DND-41 (cell line): ENCODE measurements around the gene ALDH18A1.

Experiments
- ATAC-seq: fragments of 200-7000 bp; cut with Tn5 transposase; 3 replicates; pipeline ENCODE4 v1.9.1; 2021; ENCODE audit warnings: low read depth; ENCODE audit not compliant: insufficient read depth
- DNase-seq: peaks from one replicate; pipeline ENCODE4 v3.0.0-alpha.2; 2020
- H2AFZ ChIP-seq: 2 replicates; pipeline ENCODE4 v1.6.0; 2012; ENCODE audit warnings: low read depth, low read length
- H3K27ac ChIP-seq: 2 replicates; pipeline ENCODE4 v1.5.1; 2012; ENCODE audit warnings: low read length, inconsistent platforms
- H3K27me3 ChIP-seq: fragments of 200-600 bp; sonication (generic); 2 replicates; pipeline ENCODE4 v1.6.0; 2012; ENCODE audit warnings: low read length, mild to moderate bottlenecking, inconsistent platforms; ENCODE audit not compliant: insufficient read depth, poor library complexity
- H3K36me3 ChIP-seq: 2 replicates; pipeline ENCODE4 v1.5.1; 2012; ENCODE audit warnings: low read length, inconsistent platforms; ENCODE audit not compliant: insufficient read depth
- H3K4me1 ChIP-seq: 2 replicates; pipeline ENCODE4 v1.5.1; 2012; ENCODE audit warnings: mild to moderate bottlenecking, low read length; ENCODE audit not compliant: insufficient read depth
- H3K4me2 ChIP-seq: 2 replicates; pipeline ENCODE4 v1.6.0; 2012; ENCODE audit warnings: mild to moderate bottlenecking, moderate library complexity, low read length, inconsistent platforms; ENCODE audit not compliant: insufficient read depth
- H3K4me3 ChIP-seq, 2 experiments: fragments of 200-600 bp in 1 of 2; shearing (Covaris generic) in 1 of 2; 2 replicates each; pipeline ENCODE4 v1.5.1; 2012 to 2016; ENCODE audit warnings: inconsistent platforms in 2 of 2, low read length in 2 of 2, mild to moderate bottlenecking in 2 of 2, low read depth in 1 of 2, moderate library complexity in 1 of 2
- H3K79me2 ChIP-seq: 2 replicates; pipeline ENCODE4 v1.6.0; 2012; ENCODE audit warnings: low read length, inconsistent platforms; ENCODE audit not compliant: insufficient read depth
- H3K9ac ChIP-seq: 2 replicates; pipeline ENCODE4 v1.6.0; 2012; ENCODE audit warnings: low read depth, mild to moderate bottlenecking, inconsistent platforms, low read length, moderate library complexity
- H3K9me3 ChIP-seq: 2 replicates; pipeline ENCODE4 v1.5.1; 2012; ENCODE audit warnings: low read length, moderate library complexity, mild to moderate bottlenecking, inconsistent platforms; ENCODE audit not compliant: insufficient read depth, severe bottlenecking
- H4K20me1 ChIP-seq: 2 replicates; pipeline ENCODE4 v1.6.0; 2012; ENCODE audit warnings: low read length; ENCODE audit not compliant: insufficient read depth
- CTCF ChIP-seq: IDR thresholded peaks from 2 replicates; pipeline ENCODE4 v1.5.1; 2012; ENCODE audit warnings: borderline replicate concordance, low read length, moderate library complexity, mild to moderate bottlenecking; ENCODE audit not compliant: poor library complexity, severe bottlenecking; ENCODE audit errors: extremely low read depth
- EZH2 ChIP-seq: IDR thresholded peaks from 3 replicates; pipeline ENCODE4 v1.6.1; 2012; ENCODE audit warnings: borderline replicate concordance, low read depth, mild to moderate bottlenecking, moderate library complexity, low read length, inconsistent platforms; ENCODE audit not compliant: severe bottlenecking

ALDH18A1 gene

GRCh38 chr10:95572131-95572820, 84.2 kb downstream of the ALDH18A1 start:
- Histone ChIP-seq H3K27me3 (peaks cover 23% of the 10 kb centered on the region), H3K4me1 (no peaks in the 10 kb centered on the region)
- no peak for ATAC-seq

GRCh38 chr10:95571390-95571789, 85.1 kb downstream of the ALDH18A1 start:
- Histone ChIP-seq H3K9me3 (no peaks in the 10 kb centered on the region), H3K27me3 (peaks cover 23% of the 10 kb centered on the region), H3K36me3 (no peaks in the 10 kb centered on the region), H3K9ac (no peak overlapping the region), H3K4me2 (no peak overlapping the region), H3K4me1 (no peaks in the 10 kb centered on the region), H2AFZ (no peak overlapping the region), H4K20me1 (no peaks in the 10 kb centered on the region), H3K27ac (no peak overlapping the region), H3K4me3 (no peak overlapping the region), H3K79me2 (no peaks in the 10 kb centered on the region)
- DNase-seq (no peak), ATAC-seq (no peak)
- TF ChIP-seq EZH2, result no peak
- TF ChIP-seq CTCF, result no peak

More at GRCh38 chr10:95572131-95572820, 84.2 kb downstream of the ALDH18A1 start:
- no peaks in the 10 kb centered on the region for H3K36me3 ChIP-seq
- no peaks in the 10 kb centered on the region for H4K20me1 ChIP-seq
- no peak overlapping the region for H3K4me3 ChIP-seq
- no peak for DNase-seq
- H3K9me3 ChIP-seq, result no peaks in the 10 kb centered on the region
- TF ChIP-seq CTCF (no peak), EZH2 (no peak)
- H3K9ac ChIP-seq, result no peak overlapping the region
- H2AFZ ChIP-seq, result no peak overlapping the region
- H3K27ac ChIP-seq, result no peak overlapping the region
- no peaks in the 10 kb centered on the region for H3K79me2 ChIP-seq
- H3K4me2 ChIP-seq, result no peak overlapping the region

- no peak overlapping the region for H3K4me2 ChIP-seq
- no peak overlapping the region for H3K9ac ChIP-seq
- H3K27me3 ChIP-seq, result peaks cover 19% of the 10 kb centered on the region
- no peak overlapping the region for H3K27ac ChIP-seq
- DNase-seq (no peak), ATAC-seq (no peak)
- H2AFZ ChIP-seq, result no peak overlapping the region
- no peaks in the 10 kb centered on the region for H3K4me1 ChIP-seq
- no peaks in the 10 kb centered on the region for H3K9me3 ChIP-seq
- no peaks in the 10 kb centered on the region for H3K36me3 ChIP-seq
- TF ChIP-seq CTCF (no peak), EZH2 (no peak)
- no peaks in the 10 kb centered on the region for H4K20me1 ChIP-seq
- no peaks in the 10 kb centered on the region for H3K79me2 ChIP-seq
- H3K4me3 ChIP-seq, result no peak overlapping the region
These were observed 87.1 kb downstream of the ALDH18A1 start for GRCh38 chr10:95569368-95569767.
